Embryonic facial prominence (tissue), 1 donor: Measurements from ENCODE around the gene ERFL.

ENCODE experiments used
- DNase-seq: peaks from one replicate; pipeline ENCODE4 v3.0.0-alpha.2; 2016; ENCODE audit errors: extremely low spot score

The ERFL gene

GRCh38 chr19:41928221-41928683, at the start of gene ERFL:
TSS of gene ERFL (minus strand) at chr19:41928449. CDS start at chr19:41912919, 15,530 bp downstream.
- no peak for DNase-seq

DNA sequence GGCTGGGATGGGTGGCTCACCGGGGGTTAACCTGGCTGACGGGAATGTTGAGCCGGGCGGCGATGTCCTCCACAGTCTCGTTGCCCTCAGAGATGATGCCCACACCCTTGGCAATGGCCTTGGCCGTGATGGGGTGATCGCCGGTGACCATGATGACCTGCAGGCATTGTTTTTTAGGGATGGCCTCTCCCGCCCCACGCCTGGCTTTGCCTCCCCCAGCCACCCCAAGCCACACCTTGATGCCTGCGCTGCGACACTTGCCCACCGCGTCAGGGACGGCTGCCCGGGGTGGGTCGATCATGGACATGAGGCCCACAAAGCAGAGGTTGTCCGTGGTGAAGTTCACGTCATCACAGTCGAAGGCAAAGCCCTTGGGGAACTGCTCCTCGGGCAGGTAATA, 49.7 kb upstream of the ERFL start:
- DNase-seq, result no peak

DNA sequence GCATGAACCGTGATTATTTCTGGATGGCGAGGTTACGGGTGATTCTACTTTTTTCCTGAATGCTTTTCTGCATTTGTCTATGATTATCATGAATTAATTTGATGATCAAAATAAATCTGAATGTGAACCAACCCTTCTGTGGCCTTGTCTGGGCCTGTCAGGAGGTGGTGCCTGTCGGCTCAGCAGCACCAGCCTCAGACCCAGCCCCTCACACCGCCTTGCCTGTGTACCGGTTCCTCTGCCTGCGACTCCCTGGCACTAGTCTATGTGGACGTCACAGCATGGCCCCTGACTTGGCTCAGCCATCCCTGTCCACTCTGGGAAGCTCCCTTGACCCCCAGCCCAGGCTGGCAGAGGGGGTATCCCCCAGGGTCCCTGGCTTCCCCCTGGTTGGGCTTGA, 46.4 kb upstream of the ERFL start:
- DNase-seq, result no peak

- DNase-seq, result no peak
Observed at GRCh38 chr19:41971363-41971762, 43.1 kb upstream of the ERFL start.

DNA sequence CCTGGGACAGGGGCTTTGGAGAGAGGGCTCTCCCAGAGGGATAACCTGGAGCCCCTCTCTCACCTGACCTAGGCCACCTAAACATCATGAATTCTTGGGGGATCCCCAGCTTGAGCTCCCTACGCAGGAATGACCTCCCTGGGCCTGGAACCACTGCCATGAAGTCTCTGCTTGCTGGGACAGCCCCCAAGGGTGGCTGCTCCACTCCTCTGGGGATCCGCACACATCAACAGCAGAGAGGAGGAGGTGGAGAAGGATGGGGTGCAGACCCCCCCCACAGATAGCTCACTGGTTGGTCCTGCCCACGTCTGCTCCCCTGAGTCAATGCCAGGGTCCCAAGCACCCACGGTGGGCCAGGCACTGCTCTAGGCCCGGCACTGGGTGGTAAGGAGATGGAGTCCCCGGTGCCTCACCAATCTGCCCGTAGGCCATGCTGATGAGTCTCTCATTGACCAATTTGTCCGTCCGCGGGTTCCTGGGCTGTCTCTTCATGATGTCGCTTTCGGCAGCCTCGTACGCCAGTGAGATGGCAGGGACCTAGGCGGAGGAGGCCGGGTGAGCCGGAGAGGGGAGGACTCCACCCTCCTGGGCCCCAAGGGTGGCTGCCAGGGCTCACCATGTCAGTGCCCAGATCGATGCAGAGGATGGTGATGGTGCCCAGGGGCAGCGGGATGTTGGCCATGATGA, 41.7 kb upstream of the ERFL start:
- no peak for DNase-seq

DNA sequence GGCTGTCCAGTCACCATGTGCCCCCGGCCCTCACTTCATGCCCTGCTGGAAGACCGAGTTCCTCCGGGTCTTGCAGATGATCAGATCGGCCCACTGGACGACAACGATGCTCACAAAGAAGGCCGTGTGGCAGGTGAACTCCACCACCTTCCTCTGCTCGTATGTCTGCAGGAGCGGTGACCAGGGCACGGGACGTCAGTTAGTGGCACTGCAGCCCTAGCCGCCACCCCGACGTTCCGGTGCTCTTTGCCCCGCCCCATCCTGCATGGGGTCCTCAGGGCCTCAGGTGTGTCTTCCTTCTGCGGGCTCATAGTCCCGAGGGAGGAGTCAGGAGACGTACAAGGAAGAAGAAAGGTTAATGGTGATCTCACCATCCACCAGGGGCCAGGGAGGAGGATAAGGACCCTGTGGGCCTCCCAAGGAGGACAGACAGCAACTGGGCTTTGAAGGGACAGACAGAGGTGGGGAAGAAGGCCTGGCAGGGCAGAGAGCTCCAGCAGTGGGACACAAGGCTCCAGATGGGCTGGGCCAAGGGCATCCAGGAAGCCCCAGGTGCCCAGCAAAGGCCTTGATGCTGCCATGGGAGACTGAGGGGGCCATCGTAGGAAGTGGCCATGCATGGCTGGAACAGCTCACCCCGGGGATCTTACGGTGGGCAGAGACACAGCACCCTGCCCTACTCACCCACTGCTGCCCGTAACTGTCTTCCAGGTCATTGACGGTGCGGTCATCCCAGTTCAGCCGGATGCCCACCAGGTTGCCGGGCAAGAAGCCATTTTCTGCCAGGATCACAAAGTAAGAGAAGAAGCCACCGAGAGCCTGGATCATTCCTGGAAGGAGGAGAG, 40.7 kb upstream of the ERFL start:
- DNase-seq, result no peak

DNA sequence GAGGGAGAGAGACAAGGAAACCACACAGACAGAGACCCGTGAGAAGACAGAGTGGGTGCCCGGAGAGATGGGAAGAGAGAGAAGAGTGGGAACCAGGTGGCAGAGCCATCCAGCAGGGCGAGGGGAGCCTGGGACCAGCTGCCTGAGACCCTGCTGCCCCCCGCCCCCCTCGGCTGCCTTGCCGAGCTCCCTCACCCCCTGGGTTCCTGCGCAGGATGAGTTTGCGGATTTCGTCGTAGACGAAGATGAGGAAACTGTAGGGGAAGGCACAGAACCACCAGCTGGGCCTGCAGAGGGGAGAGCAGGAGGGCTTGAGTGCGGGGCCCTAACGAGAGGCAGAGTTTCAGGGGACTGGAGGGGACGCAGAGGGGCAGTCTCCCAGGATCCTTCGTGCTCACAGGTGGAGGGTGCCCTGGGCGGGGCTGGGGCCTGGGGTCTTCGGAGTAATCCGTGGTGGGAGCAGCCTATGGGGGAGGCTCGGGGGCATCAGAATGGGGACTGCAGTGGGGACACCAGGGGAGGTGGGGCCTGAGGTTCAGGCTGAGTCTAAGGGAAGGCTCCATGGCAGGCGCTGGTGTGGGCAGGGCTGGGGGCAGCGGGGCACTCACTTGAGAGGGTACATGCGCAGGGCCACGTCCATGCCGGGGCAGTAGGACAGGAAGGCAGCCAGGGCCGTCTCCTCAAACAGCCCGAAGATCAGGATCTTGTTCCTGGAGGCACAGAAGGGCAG, 39.0 kb upstream of the ERFL start:
- no peak for DNase-seq

DNA sequence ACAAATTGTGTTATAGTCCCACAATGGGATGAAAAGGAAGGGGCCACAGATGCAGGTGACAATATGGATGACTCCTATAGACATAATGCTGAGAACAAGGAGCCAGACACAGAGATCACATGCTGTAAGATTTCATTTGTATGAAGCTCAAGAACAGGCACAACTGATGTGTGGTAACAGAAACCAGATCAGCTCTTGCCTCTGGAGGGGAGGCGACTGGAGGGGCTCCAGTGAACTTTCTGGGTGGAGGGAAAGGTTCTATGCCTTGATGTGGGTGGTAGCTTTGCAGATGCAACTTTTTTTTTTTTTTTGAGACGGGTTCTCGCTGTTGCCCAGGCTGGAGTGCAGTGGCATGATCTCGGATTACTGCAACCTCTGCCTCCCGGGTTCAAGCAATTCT, 36.9 kb upstream of the ERFL start:
- DNase-seq, result no peak

DNA sequence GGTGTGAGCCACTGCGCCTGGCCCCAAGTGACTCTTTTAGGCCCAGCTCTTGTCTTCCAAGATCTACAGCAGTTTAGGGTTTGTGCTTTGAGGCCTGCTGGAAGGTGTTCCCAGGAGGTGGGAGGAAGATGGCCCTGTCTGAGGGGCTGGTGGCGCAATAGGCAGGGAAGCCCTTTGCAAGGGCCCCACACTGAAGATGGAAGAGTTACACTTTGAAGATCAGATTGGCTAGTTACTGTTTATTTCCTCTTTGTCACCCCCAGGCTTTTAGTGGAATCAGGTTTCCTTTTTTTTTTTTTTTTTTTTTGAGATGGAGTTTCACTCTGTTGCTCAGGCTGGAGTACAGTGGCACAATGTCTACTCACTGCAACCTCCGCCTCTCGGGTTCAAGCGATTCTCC, 32.7 kb upstream of the ERFL start:
- DNase-seq, result no peak

- DNase-seq, result peak; percentile 93
Observed at GRCh38 chr19:41959056-41960053, 31.1 kb upstream of the ERFL start, which contains the start of gene RABAC1. TSS of gene RABAC1 (minus strand) at chr19:41959321. CDS start at chr19:41959292, 29 bp downstream.

DNA sequence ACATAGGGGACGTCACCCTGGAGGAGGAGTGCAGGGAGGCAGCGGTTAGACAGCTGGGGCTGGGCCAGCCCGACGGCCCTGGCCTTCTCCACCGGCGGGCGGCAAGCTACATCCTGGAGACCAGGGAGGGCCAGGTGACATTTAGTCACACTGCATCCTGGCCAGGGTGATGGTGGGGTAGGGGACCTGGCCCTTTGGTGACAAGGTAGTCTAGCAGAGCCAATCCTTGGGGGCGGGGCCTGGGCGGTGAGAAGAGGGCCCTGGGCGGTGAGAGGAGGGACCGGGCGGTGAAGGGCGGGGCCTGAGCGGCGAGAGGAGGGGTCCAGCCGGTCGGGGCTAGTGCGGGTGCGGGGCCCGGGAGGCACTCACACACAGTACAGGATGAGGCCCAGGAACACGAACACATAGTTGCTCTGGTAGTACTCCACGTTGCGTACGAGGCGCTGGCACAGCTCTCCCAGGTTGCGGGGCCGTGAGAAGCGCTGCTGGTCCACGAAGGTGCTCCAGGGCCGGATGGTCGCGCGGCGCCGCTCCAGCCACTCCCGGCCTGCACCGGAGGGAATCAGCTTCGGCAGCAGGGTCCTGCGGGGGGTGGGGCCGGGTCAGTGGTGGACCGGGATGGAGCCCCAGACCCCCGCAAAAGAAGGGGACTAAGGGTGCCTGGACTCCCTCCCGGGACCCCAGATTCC, 30.3 kb upstream of the ERFL start:
- peak; percentile 43 for DNase-seq

DNA sequence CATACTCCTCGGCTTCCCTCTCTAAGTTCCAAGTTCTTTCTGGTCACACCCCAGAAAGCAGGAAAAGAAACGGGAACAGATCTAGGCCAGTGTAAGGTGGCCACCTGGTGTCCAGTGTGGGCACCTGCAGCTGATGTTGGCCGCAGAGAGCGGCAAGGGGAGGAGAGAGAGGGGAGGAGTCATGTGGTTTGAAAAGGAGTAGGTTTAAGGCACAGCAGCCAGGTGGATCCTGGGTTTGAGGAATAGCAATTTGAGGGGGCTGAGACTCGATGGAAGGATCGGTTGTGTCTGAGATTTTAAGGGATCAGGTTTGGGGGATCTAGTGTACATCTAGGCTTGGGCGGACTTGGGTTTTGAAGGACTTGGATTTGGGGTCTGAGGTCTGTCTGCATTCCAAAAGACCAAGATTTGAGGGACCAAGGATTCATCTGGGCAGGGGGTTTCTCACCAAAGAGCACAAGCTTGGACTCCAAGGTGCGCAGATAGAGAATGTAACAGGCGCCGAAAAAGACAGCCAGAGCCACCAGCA, 29.7 kb upstream of the ERFL start:
- peak; percentile 53 for DNase-seq

GRCh38 chr19:41957161-41957837, 29.1 kb upstream of the ERFL start:
- DNase-seq, result no peak

DNA sequence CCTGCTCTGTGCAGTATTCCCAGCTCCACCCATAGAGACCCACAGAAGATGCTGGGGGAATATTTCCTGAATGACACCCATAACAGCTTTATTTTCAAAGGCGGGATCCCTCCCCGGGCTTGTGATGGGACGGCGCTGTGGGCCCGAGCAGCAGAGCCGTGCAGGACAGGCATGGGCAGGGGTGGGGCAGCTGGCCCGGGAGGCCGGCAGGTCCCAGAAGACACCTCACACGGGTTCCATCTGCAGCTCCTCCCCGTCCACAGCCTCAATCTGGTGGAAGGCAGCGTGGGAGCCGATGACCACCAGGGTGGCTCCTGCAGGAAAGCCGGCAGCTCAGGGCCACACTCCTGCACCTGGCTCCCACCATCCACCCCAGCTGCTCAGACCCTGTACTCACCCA, 28.4 kb upstream of the ERFL start:
- DNase-seq, result no peak

DNA sequence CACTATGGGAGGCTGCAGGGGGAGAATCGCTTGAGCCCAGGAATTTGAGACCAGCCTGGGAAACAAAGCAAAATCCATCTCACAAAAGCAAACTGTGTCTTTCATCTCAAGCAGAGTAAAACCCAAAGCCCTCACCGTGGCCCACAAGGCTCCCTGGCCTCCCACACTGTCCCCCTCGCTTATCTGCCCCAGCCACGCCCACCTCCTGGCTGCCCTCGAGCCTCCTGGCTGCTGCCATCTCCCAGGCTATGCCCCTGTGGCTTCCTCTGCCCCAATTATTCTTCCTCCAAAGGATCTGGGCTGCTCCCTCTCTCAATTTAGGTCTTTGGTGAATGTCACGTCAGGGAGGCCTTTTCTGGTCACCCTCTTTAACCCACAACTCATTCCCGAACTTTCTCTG, 27.3 kb upstream of the ERFL start:
- no peak for DNase-seq

DNA sequence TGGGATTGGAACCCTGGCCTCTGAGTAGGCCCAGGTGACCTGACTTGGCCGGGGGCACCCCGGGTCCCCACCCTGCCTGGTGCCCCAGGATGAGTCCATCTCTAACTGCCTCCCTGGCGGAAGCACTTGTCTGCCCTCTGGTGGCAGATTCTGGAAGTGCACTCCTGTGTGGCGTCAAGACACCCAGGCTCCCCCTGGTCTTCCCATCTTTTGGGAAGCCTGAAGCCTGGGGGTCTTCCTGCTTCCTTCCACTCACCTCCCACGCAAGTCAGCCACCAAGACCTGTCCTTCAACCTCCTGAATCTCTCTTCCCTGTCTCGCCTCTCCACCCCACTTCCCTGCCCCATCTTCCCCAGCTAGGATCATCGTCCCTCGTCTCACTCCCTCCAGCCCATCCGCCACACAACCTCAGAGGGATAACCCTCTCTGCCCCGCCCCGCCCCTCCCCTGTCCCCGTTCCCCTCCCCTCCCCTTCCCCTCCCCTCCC, 23.5 kb upstream of the ERFL start:
- no peak for DNase-seq

- DNase-seq, result no peak
Observed at GRCh38 chr19:41947091-41947490, 18.8 kb upstream of the ERFL start.

- DNase-seq, result no peak
Observed at GRCh38 chr19:41945135-41945766, 17.0 kb upstream of the ERFL start.

DNA sequence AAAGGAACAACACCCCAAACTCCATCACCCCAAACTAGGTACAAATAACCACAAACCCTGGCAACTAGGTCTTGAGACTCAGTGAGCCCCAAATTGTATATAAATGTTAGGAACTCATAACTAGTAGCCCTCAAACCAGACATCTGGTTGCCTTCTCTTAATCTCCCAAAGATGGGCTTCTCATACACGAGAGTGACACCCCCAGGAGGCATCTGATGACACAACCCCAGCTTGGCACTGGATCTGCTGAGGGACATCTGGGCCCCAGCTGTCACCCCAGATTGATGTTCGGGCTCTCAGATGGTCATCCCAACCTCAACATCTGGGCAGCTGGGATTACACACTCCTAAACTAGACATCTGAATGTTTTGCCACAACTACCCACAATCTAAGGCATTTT, 16.1 kb upstream of the ERFL start:
- no peak for DNase-seq
